Tracheal epithelial cell (primary cell): ENCODE results near the gene IL17D. TPM values are rescaled to one million over a fixed set of nuclear protein-coding genes. Genes with fewer than 3 reads are reported as not detected.

Experiments used
- total RNA-seq: library from RNA; depleted of rRNA; stranded (reverse); fragments of >200 nt; gene quantifications from 2 replicates; pipeline ENCODE4 v1.2.1, GENCODE V29; 2014

Gene IL17D, protein sequence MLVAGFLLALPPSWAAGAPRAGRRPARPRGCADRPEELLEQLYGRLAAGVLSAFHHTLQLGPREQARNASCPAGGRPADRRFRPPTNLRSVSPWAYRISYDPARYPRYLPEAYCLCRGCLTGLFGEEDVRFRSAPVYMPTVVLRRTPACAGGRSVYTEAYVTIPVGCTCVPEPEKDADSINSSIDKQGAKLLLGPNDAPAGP
- total RNA-seq = under 0.01 and 0.24 TPM in 2 replicates

DNA sequence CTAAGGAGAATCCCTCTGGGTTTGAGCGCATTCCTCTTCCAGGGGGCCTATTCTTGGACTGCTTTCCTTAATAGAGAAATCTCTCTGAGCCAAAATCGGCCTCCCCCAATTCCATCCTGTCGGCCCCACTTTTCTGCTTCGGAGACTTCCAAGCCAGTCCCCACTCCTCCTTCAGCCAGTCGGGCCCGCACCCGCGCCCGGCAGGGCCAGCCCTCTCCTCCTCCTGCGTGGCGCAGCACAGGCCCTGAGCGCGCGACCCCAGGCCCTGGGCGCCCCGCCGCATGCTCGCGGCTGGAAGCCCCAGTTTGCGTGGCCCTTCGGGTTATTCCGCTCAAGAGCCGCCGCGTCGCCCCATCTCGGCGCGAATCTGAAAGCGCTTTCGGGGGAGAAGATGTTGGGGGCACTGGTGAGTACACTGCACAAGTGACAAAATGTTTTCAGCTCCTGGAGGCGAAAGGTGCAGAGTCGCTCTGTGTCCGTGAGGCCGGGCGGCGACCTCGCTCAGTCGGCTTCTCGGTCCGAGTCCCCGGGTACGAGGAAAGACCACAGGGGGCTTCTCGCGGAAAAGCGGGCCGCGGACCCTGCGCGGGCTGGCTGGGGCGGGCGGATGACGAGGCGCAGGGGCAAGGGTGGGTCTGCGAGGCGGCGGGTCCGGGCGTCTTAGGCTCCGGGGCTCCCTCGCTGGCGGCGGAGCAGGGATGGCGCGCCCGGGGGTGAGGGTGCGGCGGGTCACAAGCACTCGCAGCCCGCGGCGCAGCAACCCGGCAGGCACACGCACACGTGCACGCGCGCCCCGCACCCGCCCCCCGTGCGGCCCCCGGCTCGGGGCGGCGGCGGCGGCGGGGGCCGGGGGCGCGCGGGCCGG is at the start of gene IL17D:
Gene IL17D, plus strand, starts transcription at position 785 of the 865 bp plus-strand sequence. CDS start 303 bp downstream, outside the sequence.

Other genes with a start within 250 kb of the IL17D start
- gene CRYL1, start 177.8 kb upstream of the IL17D start, total RNA-seq = 19.6 and 27.2 TPM in 2 replicates
- gene IFT88, start 136.5 kb upstream of the IL17D start, total RNA-seq = 4.8 and 5.8 TPM in 2 replicates
- 4.3 and 5.3 TPM in 2 replicates for gene EEF1AKMT1, start 70.3 kb downstream of the IL17D start, total RNA-seq
- gene XPO4, start 199.0 kb downstream of the IL17D start, total RNA-seq = 26.5 and 29.2 TPM in 2 replicates